Neural cell (in vitro differentiated cells): ENCODE data around the gene EIF3K.

ENCODE experiments used
- CTCF ChIP-seq: fragments of 450-650 bp; IDR thresholded peaks from 2 replicates; pipeline ENCODE4 v1.5.1; 2014; ENCODE audit warnings: antibody characterized with exemption, mild to moderate bottlenecking, moderate library complexity; ENCODE audit not compliant: poor library complexity, severe bottlenecking
- EP300 ChIP-seq: fragments of 450-650 bp; conservative IDR thresholded peaks from 2 replicates; pipeline ENCODE4 v1.6.1; 2014; ENCODE audit warnings: antibody characterized with exemption, mild to moderate bottlenecking, moderate library complexity; ENCODE audit not compliant: poor library complexity, severe bottlenecking
- EZH2 ChIP-seq: fragments of 200-600, 300-800 bp; shearing (Covaris generic), sonication (generic); IDR thresholded peaks from 2 replicates; pipeline ENCODE4 v1.6.1; 2014; ENCODE audit warnings: antibody characterized with exemption, low read length, borderline replicate concordance, mild to moderate bottlenecking; ENCODE audit not compliant: insufficient read depth, poor library complexity, severe bottlenecking
- MXI1 ChIP-seq: fragments of 450-650 bp; conservative IDR thresholded peaks from 2 replicates; pipeline ENCODE4 v1.6.1; 2014; ENCODE audit warnings: antibody characterized with exemption, mild to moderate bottlenecking; ENCODE audit not compliant: poor library complexity, severe bottlenecking
- POLR2AphosphoS5 ChIP-seq: IDR thresholded peaks from 2 replicates; pipeline ENCODE4 v1.6.1; 2012
- SMC3 ChIP-seq: fragments of 450-650 bp; conservative IDR thresholded peaks from 2 replicates; pipeline ENCODE4 v1.6.1; 2014; ENCODE audit warnings: antibody characterized with exemption, mild to moderate bottlenecking, moderate library complexity; ENCODE audit not compliant: poor library complexity
- TAF1 ChIP-seq: IDR thresholded peaks from 2 replicates; pipeline ENCODE4 v1.6.1; 2012; ENCODE audit warnings: low read depth

GRCh38 chr19:38580080-38580479 is 38.9 kb upstream of the EIF3K start:
- TF ChIP-seq MXI1 = no peak
- TF ChIP-seq TAF1 = no peak
- no peak for TF ChIP-seq CTCF
- TF ChIP-seq POLR2AphosphoS5 = no peak
- TF ChIP-seq EZH2 = no peak
- TF ChIP-seq EP300 = no peak
- TF ChIP-seq SMC3 = no peak
